HepG2 (cell line): Measurements from ENCODE around the gene NHSL1. TPM values are rescaled to one million over a fixed set of nuclear protein-coding genes. Genes with fewer than 3 reads are reported as not detected.

Experiments
- GATAD2A ChIP-seq: IDR thresholded peaks from 2 replicates; pipeline ENCODE4 v1.6.1; 2016
- HIVEP1 ChIP-seq: sonication (generic); formaldehyde crosslinking; IDR thresholded peaks from 2 replicates; pipeline ENCODE4 v1.4.0; 2020; ENCODE audit warnings: mild to moderate bottlenecking, missing genetic modification reagents
- KLF13 ChIP-seq: sonication (generic); formaldehyde crosslinking; IDR thresholded peaks from 2 replicates; pipeline ENCODE4 v1.4.0; 2020; ENCODE audit warnings: mild to moderate bottlenecking, missing genetic modification reagents
- RCOR2 ChIP-seq: IDR thresholded peaks from 2 replicates; pipeline ENCODE4 v1.6.1; 2016; ENCODE audit warnings: missing biosample characterization, missing genetic modification reagents
- RFX3 ChIP-seq: IDR thresholded peaks from 2 replicates; pipeline ENCODE4 v1.6.1; 2016; ENCODE audit warnings: missing biosample characterization, missing genetic modification reagents
- SAP130 ChIP-seq: IDR thresholded peaks from 2 replicates; pipeline ENCODE4 v1.6.1; 2016; ENCODE audit warnings: low read depth
- SIX1 ChIP-seq: sonication (generic); formaldehyde crosslinking; IDR thresholded peaks from 2 replicates; pipeline ENCODE4 v1.4.0; 2020; ENCODE audit warnings: missing genetic modification reagents, borderline replicate concordance
- SMARCC2 ChIP-seq: fragments of 450-650 bp; IDR thresholded peaks from 2 replicates; pipeline ENCODE4 v1.6.1; 2017; ENCODE audit warnings: antibody characterized with exemption, mild to moderate bottlenecking
- ZNF543 ChIP-seq: sonication (generic); formaldehyde crosslinking; IDR thresholded peaks from 2 replicates; pipeline ENCODE4 v1.4.0; 2020; ENCODE audit warnings: mild to moderate bottlenecking, missing genetic modification reagents
- ZNF605 ChIP-seq: sonication (generic); formaldehyde crosslinking; IDR thresholded peaks from 2 replicates; pipeline ENCODE4 v1.8.0; 2022; ENCODE audit warnings: mild to moderate bottlenecking, missing genetic modification reagents
- ZNF792 ChIP-seq: IDR thresholded peaks from 2 replicates; pipeline ENCODE4 v1.6.1; 2016
- polyA plus RNA-seq, 8 experiments: library from polyadenylated mRNA; depleted of rRNA in 3 of 8; stranded (reverse) in 7 of 8; unstranded in 1 of 8; fragments of >200 nt; fragmentation: Illumina TruSeq in 4 of 8; extraction: Trizol in 4 of 8; gene quantifications; 2 replicates each; pipeline versions ENCODE4 v1.2.1 to v1.2.3, GENCODE V29; 2011 to 2016; ENCODE audit warnings: low read depth in 4 of 8, missing spikeins in 1 of 8, mixed read lengths in 1 of 8; ENCODE audit not compliant: insufficient read depth in 1 of 8
- total RNA-seq, 5 experiments: library from RNA; depleted of rRNA; stranded (reverse); fragments of >200 nt; fragmentation: Illumina TruSeq; extraction: Trizol; gene quantifications; 2 replicates each; pipeline ENCODE4 v1.2.3, GENCODE V29; 2016; ENCODE audit warnings: low read depth in 1 of 5
- TF ChIP-seq, protein P1 (sequence below): sonication (generic); formaldehyde crosslinking; IDR thresholded peaks from 2 replicates; pipeline ENCODE4 v1.9.0; 2021; ENCODE audit warnings: missing genetic modification reagents, borderline replicate concordance
- TF ChIP-seq, protein P2 (sequence below): sonication (generic); formaldehyde crosslinking; IDR thresholded peaks from 2 replicates; pipeline ENCODE4 v1.8.0; 2023; ENCODE audit warnings: mild to moderate bottlenecking, missing genetic modification reagents
- TF ChIP-seq, protein P3 (sequence below): sonication (generic); formaldehyde crosslinking; conservative IDR thresholded peaks from 2 replicates; pipeline ENCODE4 v1.8.0; 2022; ENCODE audit warnings: low read depth, missing genetic modification reagents

NHSL1 gene
- total and polyA plus RNA-seq, 2 of the 13 experiments (the other 11 are each of a cell fraction or from before 2014, with no cell fraction given): 24.9 to 53.6 TPM

DNA sequence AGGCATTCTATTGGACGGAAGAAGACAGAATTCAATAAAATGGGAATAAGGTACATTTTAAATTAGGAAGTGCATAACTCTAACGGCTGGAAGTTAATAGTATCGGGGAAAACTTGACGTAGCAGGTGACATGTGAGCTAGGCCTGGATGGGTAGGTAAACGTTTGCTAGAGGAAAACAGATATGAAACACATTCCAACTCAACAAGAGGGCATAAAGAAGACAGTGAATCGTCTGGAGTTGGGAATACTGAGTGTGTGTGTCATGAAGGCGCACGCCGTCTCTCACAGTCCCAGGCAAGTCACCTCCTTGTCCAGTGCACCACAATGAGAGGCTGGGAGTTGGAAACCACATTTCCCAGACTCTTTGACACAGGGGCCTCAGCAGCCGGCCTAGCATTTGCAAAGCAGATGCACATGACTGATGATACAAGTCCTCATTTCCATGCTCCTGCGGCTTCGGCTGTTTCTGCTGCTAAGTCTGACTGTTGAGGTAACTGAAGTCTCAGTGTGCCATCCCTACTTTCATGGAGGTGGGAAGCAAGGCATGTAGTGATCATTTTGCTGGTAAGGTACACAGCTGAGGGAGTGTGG lies 16.5 kb upstream of the NHSL1 start (continued):
- TF ChIP-seq, protein P1, sequence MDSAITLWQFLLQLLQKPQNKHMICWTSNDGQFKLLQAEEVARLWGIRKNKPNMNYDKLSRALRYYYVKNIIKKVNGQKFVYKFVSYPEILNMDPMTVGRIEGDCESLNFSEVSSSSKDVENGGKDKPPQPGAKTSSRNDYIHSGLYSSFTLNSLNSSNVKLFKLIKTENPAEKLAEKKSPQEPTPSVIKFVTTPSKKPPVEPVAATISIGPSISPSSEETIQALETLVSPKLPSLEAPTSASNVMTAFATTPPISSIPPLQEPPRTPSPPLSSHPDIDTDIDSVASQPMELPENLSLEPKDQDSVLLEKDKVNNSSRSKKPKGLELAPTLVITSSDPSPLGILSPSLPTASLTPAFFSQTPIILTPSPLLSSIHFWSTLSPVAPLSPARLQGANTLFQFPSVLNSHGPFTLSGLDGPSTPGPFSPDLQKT (CRISPR knock-in tag): no peak
- TF ChIP-seq GATAD2A (CRISPR knock-in tag) (0 out of 2 replicates have a peak, but pooled peaks have one; percentile 50), RFX3 (CRISPR knock-in tag) (no peak), SMARCC2 (no peak), HIVEP1 (CRISPR knock-in tag) (no peak), ZNF605 (CRISPR knock-in tag) (no peak), RCOR2 (CRISPR knock-in tag) (peak; percentile 32; the same call in 1 of the 2 replicates), SIX1 (CRISPR knock-in tag) (no peak), ZNF543 (CRISPR knock-in tag) (no peak), ZNF792 (CRISPR knock-in tag) (no peak), SAP130 (CRISPR knock-in tag) (peak; percentile 27; the same call in 1 of the 2 replicates), KLF13 (CRISPR knock-in tag) (no peak)
- TF ChIP-seq, protein P2, sequence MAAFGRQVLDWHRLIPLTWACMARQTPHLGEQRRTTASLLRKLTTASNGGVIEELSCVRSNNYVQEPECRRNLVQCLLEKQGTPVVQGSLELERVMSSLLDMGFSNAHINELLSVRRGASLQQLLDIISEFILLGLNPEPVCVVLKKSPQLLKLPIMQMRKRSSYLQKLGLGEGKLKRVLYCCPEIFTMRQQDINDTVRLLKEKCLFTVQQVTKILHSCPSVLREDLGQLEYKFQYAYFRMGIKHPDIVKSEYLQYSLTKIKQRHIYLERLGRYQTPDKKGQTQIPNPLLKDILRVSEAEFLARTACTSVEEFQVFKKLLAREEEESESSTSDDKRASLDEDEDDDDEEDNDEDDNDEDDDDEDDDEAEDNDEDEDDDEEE: no peak
- TF ChIP-seq, protein P3, sequence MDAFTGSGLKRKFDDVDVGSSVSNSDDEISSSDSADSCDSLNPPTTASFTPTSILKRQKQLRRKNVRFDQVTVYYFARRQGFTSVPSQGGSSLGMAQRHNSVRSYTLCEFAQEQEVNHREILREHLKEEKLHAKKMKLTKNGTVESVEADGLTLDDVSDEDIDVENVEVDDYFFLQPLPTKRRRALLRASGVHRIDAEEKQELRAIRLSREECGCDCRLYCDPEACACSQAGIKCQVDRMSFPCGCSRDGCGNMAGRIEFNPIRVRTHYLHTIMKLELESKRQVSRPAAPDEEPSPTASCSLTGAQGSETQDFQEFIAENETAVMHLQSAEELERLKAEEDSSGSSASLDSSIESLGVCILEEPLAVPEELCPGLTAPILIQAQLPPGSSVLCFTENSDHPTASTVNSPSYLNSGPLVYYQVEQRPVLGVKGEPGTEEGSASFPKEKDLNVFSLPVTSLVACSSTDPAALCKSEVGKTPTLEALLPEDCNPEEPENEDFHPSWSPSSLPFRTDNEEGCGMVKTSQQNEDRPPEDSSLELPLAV (CRISPR knock-in tag): no peak
